ENCODE measurements around the gene CNPY1.
"Not testable (repeated sequence)": the region's sequence is repeated elsewhere in the genome, so short reads cannot be mapped to it uniquely, and the experiment has no call there.

The CNPY1 gene

DNA sequence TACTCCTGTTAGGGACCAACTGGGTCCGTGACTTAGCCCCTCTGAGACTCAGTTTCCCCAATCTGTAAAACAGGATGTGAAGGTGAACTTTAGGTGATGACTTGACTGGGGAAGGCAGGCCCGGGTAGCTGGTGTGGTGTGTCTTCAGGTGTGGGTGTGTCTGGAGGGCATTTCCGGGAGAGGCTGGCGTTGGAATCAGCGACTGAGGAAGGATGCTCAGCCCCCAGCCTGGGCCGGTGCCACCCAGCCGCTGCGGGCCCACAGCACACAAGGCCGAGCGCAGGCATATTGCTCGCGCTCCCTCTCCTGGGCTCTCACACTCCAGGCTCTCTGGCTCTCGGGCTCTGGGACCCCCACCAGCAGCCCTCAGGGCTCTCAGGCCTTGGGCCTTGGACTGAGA lies 31.7 kb upstream of the CNPY1 start:
- no peak for DNase-seq

DNA sequence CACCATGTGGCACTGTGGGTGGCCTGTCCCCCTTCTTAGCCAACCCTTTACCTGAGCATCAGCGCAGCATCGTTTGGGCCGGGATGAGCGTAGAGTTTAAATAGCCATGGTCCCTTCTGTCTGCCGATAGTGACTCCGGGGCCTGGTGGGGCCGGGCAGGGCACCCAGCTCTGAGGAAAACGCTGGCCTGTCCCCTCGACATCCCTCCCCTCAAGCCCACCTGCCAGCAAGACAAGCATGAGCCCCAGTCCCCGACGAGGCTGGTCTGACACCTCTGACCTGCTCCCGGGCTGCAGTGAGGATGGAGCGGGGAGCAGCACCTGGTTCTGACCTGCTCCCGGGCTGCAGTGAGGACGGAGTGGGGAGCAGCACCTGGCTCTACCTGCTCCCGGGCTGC lies 31.1 kb upstream of the CNPY1 start:
- no peak for DNase-seq

DNA sequence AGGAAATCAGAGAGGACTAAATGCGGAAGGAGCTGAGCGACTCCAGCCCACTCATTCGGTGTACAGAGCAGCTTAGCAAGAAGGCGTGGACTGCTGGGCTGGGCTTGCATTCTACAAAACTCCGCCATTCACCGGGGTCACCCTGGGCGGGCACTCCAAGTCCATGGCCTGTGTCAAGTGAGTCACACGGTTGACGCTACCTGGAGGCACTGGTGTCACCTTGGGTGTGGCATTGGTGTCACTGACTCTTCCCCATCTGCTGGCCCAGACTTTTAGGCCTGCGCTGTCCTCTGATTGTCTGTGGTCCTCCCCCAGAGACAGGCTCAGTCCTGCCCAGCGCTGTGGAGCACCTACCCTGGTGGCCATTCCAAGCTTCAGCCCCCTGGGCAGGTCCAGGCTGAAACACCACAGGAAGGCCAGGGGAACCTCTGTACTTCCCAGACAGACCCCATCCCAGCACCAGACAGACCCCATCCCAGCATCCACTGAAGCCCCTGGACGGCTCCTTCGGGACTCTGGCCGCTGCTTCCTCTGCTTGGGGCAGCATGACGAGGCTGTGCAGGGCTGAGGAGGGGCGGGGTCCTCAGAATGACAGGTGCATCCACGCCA lies 30.6 kb upstream of the CNPY1 start:
- no peak for DNase-seq

DNA sequence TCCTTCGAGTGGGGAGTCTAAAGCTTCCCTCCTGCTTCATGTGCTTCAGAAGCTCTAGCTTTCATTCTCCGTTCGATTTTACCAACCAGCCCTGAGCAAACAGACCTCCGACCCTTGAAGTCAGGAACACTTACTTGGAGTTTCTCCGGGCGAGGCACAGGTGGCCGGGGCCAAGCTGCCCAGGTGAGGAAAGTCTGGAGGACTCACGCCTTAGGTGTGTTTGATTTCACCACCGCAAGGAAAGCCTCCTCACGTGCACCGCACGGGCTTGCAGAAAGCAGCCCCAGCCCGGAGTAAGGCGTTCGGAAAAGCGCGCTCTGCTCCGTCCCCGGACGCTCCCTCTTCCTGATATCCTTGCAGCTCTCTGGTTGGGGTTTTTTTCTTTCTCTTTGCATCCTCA lies 30.1 kb upstream of the CNPY1 start:
- no peak for DNase-seq

DNA sequence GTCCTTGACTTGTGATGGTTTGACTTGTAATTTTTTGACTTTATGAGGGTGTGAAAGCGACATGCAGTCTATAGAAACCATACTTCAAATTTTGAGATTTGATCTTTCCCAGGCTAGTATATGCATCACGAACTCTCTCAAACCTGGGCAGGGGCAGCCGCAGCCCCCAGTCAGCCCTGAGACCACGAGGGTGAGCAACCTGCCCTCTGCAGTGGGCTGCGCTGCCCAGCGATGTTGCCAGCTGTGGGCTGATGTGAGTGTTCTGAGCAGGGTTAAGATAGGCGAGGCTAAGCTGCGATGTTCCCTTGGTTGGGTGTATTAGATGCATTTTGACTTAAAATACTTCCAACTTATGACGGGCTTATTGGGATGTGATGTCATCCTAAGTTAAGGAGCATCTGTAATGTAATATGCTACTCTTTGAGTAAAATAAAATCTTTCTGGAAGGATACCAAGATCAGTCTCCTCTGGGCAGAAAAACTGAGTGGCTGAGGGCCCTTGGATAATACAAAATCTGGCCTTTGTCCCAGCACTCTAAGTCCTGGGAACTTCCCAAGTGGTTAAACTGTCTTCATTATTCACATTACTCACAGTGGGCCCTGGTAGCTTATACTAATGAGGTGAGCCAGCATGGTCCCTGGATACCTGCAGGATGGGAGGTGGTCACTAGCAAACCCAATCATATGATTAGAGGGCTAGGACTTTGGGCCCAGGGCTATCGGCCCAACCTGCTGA lies 28.4 kb upstream of the CNPY1 start:
- DNase-seq, result no peak

DNA sequence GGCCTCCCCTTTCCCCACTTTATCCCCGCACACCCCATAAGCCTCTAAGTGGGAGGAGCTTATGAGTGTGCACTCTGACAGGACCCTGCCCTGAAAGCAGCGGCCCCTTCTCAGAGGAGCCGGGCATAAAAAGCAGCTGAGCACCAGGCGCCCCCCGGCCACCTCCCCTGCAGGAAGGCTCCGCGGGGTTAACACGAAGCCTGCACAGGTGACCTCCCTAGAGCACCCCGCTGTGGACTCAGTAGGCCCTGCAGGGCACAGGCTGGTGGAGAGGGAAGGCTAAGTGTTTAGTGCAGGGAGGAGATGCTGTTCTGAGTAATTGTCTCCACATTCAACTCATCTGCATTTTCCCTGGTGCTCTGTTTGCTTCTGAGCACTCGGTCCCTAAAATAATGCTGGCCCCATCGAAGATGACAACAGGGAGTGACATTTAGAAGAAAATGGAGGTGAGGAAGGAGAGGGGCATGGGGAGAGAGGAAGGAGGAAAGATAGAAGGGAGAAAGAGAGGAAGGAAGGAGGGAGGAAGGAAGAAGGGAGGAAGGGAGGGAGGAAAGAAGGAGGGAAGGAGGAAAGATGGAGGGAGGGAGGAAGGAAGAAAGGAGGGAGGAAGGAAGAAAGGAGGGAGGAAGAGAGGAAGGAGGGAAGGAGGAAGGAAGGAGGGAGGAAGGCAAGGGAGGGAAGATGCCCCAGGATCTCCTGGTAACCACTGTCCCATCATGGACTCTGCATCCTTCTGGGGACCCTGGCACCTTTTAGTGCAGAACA lies 25.4 kb upstream of the CNPY1 start:
- no peak for DNase-seq

DNA sequence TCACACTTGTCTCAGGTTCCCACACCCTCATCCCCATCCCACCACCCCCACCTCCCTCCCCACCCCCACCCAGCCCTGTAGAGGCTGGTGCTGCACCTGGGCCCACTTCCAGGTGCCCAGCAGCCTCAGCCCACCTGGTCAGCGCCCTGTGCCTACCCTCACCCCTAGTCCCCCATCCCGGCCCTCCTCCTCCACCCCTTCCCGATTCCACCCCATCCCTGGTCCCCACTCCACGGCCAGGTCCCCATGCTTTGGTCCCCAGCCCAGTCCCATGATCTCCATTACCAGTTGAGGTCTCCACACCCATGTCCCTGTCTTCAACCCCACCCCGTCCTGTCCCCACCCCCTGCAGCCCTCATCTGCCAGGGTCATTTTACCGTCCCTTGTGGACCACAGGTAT lies 24.6 kb upstream of the CNPY1 start:
- no peak for DNase-seq

DNA sequence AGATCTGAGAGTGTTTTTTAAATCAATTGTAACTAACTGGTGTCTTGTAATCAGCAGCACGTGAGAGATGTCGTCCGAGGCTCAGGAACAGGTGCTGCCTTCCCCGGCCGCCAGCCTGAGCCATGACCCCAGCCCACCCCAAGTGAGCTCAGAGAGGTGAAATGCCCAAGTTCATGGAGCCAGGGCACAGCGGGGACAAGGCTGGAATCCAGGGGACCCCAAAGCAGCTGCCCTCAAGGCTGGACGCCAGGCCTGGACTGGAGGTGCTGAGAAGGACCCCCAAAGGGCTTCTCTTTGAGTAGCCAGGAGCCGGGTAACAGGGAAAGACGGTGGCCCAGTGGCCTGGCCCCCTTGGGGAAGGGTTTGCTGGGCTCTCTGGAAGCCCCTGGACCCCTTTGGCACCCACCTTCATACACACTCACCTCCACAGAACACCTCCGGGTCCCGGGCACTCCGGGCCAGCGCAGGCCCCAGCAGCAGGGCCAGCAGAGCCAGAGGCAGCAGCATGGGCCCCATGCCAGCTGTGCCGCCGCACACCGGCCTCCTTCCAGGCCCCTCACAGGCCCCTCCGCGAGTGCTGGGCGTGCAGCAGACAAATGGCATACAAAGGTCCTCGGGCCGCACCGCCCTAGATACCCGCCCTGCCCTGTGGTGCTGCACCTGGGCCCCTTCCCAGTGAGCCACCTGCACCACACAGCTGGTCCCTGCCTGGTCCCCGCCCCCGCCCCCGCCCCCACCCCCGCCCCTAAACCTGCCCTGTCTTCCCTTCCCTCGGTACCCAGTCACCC lies 24.0 kb upstream of the CNPY1 start:
- DNase-seq, result no peak

DNA sequence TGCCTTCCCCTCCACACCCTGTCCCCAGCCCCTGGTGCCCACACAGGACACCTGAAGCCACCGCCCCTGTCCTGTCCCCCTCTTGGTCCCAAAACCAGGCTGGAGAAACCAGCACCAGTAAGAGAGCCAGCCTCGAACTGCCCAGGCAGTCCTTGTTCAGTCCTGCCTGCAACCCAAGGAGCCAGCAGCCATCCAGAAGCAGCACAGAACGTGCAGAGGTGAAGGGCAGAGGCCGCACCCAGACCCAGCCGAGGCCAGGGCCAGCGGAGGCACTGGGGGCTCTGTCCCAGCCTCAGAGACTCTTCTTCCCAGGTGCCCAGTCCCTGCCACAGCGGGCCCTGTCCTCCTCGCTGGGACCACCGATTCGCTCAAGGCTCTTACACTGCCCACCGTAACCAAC lies 23.3 kb upstream of the CNPY1 start:
- DNase-seq, result no peak

DNA sequence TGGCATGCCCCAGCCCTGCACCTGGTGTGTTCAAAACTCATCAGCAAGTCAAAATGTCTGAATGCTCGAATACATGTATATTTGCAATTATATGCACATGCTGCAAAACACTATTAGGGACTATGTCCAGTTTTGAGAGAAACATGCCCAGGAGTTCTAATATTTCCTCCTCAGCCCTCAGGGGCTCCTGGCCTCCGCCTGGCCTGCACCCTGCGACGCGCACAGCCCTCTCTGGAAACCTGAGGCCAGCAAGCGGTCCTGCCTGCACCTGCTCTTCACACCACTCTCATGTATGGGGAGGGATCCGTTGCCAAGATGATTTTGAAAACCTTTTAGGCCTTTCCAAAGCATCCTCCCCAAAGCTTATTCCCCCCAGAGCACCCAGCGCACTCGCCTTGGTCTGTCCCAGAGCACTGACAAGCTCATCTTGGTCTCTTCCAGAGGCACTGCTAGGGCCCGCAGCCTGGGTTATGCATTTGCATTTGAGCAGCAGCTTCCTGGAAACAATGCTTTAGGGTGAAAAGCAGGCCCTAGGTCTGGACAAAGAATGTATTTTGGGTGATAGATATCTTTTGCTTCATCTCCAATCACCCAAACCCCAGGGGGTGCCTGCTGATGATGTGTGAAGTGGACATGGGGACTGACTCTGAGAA lies 22.6 kb upstream of the CNPY1 start:
- no peak for DNase-seq

DNA sequence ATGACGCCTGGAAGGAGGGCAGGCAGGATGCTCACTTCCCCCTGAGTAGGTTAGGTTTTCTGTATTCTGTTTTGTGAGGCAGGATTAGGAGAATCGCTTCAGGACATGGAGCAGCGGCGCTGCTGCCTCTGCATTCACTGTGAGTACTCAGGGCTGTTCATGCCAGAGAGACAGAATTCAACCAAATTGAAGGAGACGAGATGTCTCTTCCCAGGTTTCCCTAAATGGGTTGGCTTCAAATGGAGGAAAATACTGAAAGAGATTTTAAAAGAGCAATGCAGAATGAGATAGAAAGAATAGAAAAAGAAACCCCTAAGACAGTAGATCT lies 21.9 kb upstream of the CNPY1 start:
- DNase-seq, result no peak

DNA sequence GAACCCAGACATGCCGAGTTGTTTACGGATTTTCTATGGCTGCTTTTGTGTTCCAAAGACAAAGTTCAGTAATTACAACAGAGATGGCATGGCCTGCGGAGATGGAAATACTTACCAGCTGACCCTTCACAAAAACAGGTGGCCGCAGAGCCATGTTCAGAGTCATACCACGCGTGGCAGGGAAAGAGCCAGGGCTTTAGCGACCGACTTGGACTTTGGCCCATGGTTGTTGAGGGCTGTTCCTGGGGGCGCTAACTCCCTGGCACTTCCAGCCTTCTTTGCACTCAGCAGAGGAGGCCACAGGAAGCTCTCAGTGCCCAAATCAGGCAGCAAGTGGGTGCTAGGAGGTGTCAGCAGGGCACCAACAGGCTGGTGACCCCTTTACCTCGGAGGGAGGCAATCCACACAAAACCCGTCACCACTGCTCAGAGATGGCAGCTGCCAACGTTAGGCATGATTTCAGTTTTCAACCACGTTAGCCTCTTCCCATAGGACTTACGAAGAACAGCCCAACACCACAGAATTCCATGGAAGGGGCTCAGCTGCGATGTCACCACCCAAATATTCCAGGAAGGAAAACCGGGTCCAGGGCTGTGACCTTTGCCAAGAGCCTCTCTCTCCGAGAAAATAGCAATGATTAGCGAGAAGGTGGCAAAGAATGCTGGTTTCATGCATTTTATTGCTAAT lies 21.4 kb upstream of the CNPY1 start:
- DNase-seq, result no peak

DNA sequence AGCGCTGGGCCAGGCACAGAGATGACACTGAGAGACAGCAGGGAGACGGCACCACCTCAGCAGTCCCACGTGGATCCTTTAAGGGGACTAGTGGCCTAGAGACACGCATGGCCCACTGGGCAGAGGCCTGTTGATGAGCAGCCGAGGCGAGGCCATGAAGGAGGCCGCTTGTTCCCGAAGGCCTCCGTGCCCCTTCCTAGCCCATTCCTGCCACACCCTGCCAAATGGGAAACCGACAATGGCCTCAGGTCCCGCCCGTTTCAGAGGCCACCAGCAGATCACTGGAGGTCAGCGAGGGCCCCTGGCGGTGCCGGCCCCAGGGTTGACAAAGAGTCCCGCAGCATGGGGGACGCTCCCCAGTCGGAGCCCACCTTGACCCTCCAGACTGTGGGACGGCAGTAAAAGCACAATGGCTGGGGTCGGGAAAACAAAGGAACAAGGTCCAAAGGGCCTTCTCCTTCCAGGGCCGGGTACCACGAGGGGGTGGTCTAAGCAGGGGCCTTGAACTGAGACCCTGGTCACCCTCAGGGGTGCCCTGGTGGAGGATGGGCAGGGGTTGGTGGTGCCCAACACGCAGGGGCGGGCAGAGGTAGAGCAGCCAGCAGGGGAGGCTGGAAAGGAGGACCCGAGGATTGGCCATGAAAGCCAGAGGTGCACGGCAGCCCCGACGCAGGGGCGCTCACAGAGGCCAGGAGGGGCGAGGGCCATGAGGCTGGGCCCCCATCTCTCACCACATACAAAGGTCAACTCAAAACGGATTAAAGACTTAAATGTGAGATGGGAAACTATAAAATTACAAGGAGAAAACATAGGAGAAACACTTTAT lies 19.9 kb upstream of the CNPY1 start:
- no peak for DNase-seq

DNA sequence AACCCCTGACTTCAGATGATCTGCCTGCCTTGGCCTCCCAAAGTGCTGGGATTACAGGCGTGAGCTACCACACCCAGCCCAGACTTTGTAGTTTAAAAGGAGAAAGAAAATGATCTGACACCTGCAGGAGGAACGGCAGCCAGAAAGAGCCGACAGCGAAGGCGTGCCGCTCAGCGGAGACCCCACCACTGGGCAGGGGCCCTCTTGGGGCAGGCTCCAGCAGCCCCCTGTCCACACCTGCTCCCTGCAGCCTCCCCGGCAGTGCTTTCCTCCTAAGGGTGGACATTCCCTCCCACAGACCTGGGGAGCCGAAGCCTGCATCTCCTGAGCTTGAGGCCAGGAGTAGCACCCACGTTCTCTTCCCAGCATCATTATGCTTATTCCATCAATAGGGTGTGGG lies 19.2 kb upstream of the CNPY1 start:
- no peak for DNase-seq

DNA sequence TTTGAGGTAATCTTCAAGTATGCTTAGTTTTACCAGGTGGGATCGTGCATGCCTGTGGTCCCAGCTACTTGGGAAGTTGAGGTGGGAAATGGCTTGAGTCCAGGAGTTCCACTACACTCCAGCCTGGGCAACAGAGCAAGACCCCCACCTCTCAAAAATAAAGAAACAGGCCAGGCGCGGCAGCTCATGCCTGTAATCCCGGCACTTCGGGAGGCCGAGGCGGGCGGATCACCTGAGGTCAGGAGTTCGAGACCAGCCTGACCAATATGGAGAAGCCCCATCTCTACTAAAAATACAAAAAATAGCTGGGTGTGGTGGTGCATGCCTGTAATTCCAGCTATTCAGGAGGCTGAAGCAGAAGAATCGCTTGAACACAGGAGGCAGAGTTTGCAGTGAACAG lies 16.6 kb upstream of the CNPY1 start:
- not testable (repeated sequence) for DNase-seq

DNA sequence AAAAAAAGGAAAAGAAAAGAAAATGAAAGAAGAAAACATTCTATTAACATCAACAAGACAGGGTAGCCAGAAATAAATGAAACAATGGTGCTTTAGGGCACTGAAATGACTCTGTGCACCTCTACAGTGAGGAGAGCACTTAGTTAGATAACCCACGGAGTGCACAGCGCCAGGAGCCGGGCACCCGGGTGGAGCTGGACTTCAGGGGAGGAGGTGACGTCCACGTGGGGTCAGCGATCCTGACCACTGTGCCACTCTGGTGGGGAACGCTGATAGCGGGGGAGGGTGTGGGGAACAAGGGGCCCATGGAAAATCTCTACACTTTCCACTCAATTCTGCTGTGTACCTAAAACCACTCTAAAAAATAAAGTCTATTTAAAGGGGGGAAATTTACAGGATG lies 15.7 kb upstream of the CNPY1 start:
- no peak for DNase-seq

DNA sequence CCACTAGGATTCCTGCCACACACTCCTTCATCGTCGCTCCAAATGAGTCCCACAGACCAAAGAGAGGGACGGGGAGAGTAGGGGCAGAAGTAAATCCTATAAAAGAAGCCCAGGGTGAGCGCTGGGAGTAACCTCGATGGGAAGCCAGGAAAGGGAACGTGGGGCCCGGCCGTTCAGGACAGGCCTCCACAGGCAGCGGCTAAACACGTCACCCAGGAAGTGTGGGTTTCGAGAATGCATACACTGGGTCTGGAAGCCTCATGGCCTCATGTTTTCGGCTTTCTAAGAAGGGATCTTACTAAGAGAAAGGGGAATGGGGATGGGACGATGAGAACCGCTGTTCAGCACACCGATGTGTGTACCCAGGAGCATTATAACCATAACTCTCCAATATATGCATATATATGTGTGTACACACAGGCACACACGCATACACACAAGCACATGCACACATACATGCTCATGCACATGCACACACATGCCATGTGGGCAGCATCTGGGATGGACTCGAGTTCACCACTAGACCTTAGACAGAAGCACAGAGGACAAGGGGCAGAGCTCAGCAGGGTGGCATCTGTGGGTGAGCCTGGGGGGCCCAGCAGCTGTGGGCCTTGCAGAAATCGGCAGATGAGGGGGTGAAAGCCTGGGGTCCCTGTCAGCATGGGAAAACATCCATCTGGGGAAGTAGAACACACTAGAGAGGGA lies 14.8 kb upstream of the CNPY1 start:
- DNase-seq, result no peak

DNA sequence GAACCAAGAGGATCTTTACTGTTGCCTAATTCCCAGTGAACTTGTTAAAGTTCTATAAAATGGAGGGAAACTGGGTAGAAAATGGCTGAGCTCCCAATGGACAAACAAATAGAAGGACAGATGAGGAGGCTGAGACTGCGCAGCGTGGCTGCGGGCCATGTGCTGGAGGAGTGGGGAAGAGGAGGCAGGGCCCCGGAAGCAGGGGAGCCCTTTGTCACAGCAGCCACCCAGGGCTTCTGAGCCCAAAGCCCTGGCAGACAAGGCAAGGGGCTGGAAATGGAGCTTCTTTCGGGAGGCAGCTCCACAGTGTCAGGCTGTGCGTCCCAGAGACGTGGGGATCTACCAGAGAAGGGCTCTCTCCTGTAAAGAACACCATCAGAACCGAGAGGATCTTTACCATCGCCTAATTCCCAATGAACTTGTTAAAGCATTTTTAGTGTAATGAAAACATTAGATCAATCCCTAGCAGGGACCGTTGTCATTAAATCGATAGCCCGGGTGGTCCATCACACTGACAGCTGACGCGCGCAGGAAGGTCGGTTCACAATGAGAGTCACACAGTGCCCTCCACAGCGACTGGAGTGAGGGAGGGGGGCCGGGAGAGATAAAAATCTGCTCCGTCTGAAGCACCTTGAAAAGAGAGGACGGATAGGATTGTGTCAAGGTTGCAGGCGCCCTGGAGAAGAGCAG lies 14.0 kb upstream of the CNPY1 start:
- DNase-seq, result no peak

DNA sequence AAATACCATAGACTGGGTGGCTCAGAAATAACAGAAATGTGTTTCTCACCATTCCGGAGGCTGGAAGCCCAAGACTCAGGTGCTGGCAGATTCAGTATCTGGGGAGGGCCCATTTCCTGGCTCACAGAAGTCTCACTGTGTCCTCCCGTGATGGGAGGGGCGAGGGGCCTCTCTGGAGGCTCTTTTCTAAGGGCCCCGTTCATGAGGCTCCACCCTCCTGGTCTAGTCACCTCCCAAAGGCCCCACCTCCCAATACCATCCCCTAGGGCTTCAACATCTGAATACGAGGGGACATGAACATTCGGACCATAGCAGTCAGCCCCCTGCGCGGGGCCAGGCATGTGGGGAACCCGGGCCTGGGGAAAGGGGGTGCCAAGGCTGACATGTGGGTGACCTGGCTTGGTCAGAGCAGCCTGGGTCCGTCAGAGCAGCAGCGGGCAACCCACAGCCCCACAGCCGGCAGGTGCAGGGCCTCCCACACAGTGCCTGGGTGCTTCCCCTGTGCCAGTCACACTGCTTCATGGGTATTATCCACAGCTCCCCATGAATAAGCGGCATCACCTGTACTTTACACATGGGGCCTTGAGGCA lies 13.3 kb upstream of the CNPY1 start:
- DNase-seq, result no peak
